ENCODE results near the gene METTL14. TPM values are rescaled to one million over a fixed set of nuclear protein-coding genes. Genes with fewer than 3 reads are reported as not detected.

The METTL14 gene
- polyA plus RNA-seq, 3 donors, result 6.6 to 19.2 (median 8.2) TPM

GRCh38 chr4:118736900-118737299 lies 51.7 kb downstream of the METTL14 start:
- no peaks in the 10 kb centered on the region for H3K27me3 Mint-ChIP-seq (ENCODE audit: low read depth in 3 of 3)
- intact Hi-C loops (cut with micrococcal nuclease), result no loop called here
- no peak for TF ChIP-seq CTCF (IDR thresholded peaks at IDR 0.05)

GRCh38 chr4:118738090-118738489 lies 52.9 kb downstream of the METTL14 start:
- no peak for DNase-seq
- no peak overlapping the region for H3K27ac Mint-ChIP-seq
- Histone ChIP-seq H3K27me3 (ENCODE audit: control insufficient read depth in 2 of 2, insufficient read depth in 2 of 2, low read length in 2 of 2) (no peaks in the 10 kb centered on the region), H3K9ac (ENCODE audit: insufficient read depth, low read length, poor library complexity, severe bottlenecking) (no peak overlapping the region), H3K36me3 (replicated peaks in 1 of 2; ENCODE audit: control insufficient read depth in 1 of 2, insufficient read depth in 2 of 2, low read length in 2 of 2) (peaks cover 79 to 97% of the 10 kb centered on the region in 2 donors), H3K4me2 (replicated peaks; ENCODE audit: extremely low read depth, low read length, poor library complexity, severe bottlenecking) (no peak overlapping the region), H3K4me1 (ENCODE audit: control insufficient read depth in 1 of 2, insufficient read depth in 2 of 2, low read length in 2 of 2) (no peaks in the 10 kb centered on the region), H3K79me2 (ENCODE audit: insufficient read depth, low read length) (no peaks in the 10 kb centered on the region), H4K20me1 (ENCODE audit: insufficient read depth, low read length) (no peaks in the 10 kb centered on the region), H3K9me3 (replicated peaks in 1 of 2; ENCODE audit: control insufficient read depth in 1 of 2, insufficient read depth in 1 of 2, low read length in 2 of 2) (no peaks in the 10 kb centered on the region), H3K4me3 (replicated peaks in 1 of 3; ENCODE audit: low read depth in 2 of 3, low read length in 3 of 3) (no peak overlapping the region), H3K27ac (ENCODE audit: low read depth in 1 of 2, low read length in 2 of 2) (no peak overlapping the region), H2AFZ (ENCODE audit: insufficient read depth, low read depth, low read length, poor library complexity, severe bottlenecking) (no peak overlapping the region)
- peaks cover 76 to 88% of the 10 kb centered on the region in 2 donors for H3K36me3 Mint-ChIP-seq
- intact Hi-C loops (cut with micrococcal nuclease), result no loop called here
- no peaks in the 10 kb centered on the region for H3K4me1 Mint-ChIP-seq
- no peaks in the 10 kb centered on the region for H3K27me3 Mint-ChIP-seq (ENCODE audit: low read depth in 3 of 3)
- WGBS (ENCODE audit: insufficient coverage), result 93% methylated on average over 3 of the region's 3 CpGs
- TF ChIP-seq CTCF (IDR thresholded peaks at IDR 0.05), result no peak
- H3K4me3 Mint-ChIP-seq, result no peak overlapping the region
- no peaks in the 10 kb centered on the region for H3K9me3 Mint-ChIP-seq

More at GRCh38 chr4:118736900-118737299, 51.7 kb downstream of the METTL14 start:
- Mint-ChIP-seq H3K36me3 (peaks cover 75 to 90% of the 10 kb centered on the region in 2 donors), H3K4me1 (no peaks in the 10 kb centered on the region), H3K4me3 (no peak overlapping the region), H3K27ac (no peak overlapping the region), H3K9me3 (no peaks in the 10 kb centered on the region)
- no peaks in the 10 kb centered on the region for H3K9me3 ChIP-seq (replicated peaks in 1 of 2; ENCODE audit: control insufficient read depth in 1 of 2, insufficient read depth in 1 of 2, low read length in 2 of 2)
- H3K79me2 ChIP-seq (ENCODE audit: insufficient read depth, low read length), result no peaks in the 10 kb centered on the region
- no peaks in the 10 kb centered on the region for H3K27me3 ChIP-seq (ENCODE audit: control insufficient read depth in 2 of 2, insufficient read depth in 2 of 2, low read length in 2 of 2)
- no peak overlapping the region for H2AFZ ChIP-seq (ENCODE audit: insufficient read depth, low read depth, low read length, poor library complexity, severe bottlenecking)
- H3K36me3 ChIP-seq (replicated peaks in 1 of 2; ENCODE audit: control insufficient read depth in 1 of 2, insufficient read depth in 2 of 2, low read length in 2 of 2), result peaks cover 81 to 97% of the 10 kb centered on the region in 2 donors
- H4K20me1 ChIP-seq (ENCODE audit: insufficient read depth, low read length), result no peaks in the 10 kb centered on the region
- H3K4me2 ChIP-seq (replicated peaks; ENCODE audit: extremely low read depth, low read length, poor library complexity, severe bottlenecking), result no peak overlapping the region
- no peak for DNase-seq
- no peak overlapping the region for H3K9ac ChIP-seq (ENCODE audit: insufficient read depth, low read length, poor library complexity, severe bottlenecking)
- no peaks in the 10 kb centered on the region for H3K4me1 ChIP-seq (ENCODE audit: control insufficient read depth in 1 of 2, insufficient read depth in 2 of 2, low read length in 2 of 2)
- no peak overlapping the region for H3K27ac ChIP-seq (ENCODE audit: low read depth in 1 of 2, low read length in 2 of 2)
- no peak overlapping the region for H3K4me3 ChIP-seq (replicated peaks in 1 of 3; ENCODE audit: low read depth in 2 of 3, low read length in 3 of 3)
